AG04450 (cell line): ENCODE data around the gene LTBP1. TPM values are rescaled to one million over a fixed set of nuclear protein-coding genes. Genes with fewer than 3 reads are reported as not detected.

ENCODE experiments used
- CTCF ChIA-PET: fragments of 300-600, 350-600 bp; formaldehyde crosslinking; extraction: SDS; loops from one replicate; lab custom pipeline; 2022; ENCODE audit warnings: antibody characterized with exemption, inconsistent platforms; lab: Charles Lee
- POLR2A ChIA-PET: fragments of 350-600 bp; formaldehyde crosslinking; extraction: SDS; loops from one replicate; lab custom pipeline; 2021; ENCODE audit warnings: antibody characterized with exemption, inconsistent platforms; lab: Yijun Ruan, JAX
- DNase-seq: peaks from one replicate; pipeline ENCODE4 v3.0.0-alpha.2; 2011; ENCODE audit warnings: low read depth, low spot score
- H3K27ac ChIP-seq: one replicate; pipeline ENCODE4 v1.5.1; 2012; ENCODE audit warnings: low read depth, low read length, control low read depth
- H3K27me3 ChIP-seq: one replicate; pipeline ENCODE4 v1.6.0; 2012; ENCODE audit warnings: low read length; ENCODE audit not compliant: control insufficient read depth, insufficient read depth
- H3K4me3 ChIP-seq: 2 replicates; pipeline ENCODE4 v1.5.1; 2011; ENCODE audit warnings: mild to moderate bottlenecking, low read depth, low read length, control low read depth
- H3K9me3 ChIP-seq: 2 replicates; pipeline ENCODE4 v1.5.1; 2012; ENCODE audit warnings: low read length; ENCODE audit not compliant: control insufficient read depth, insufficient read depth
- polyA plus RNA-seq: library from polyadenylated mRNA; depleted of rRNA; stranded (reverse); fragments of >200 nt; gene quantifications from 2 replicates; pipeline ENCODE4 v1.2.3, GENCODE V29; 2011
- TF ChIP-seq, protein P1 (sequence below): IDR thresholded peaks from 2 replicates; pipeline ENCODE4 v1.5.1; 2011; ENCODE audit warnings: low read depth, low read length, control low read depth, inconsistent platforms

Gene LTBP1
- polyA plus RNA-seq, 1 experiment, result 517 TPM

DNA sequence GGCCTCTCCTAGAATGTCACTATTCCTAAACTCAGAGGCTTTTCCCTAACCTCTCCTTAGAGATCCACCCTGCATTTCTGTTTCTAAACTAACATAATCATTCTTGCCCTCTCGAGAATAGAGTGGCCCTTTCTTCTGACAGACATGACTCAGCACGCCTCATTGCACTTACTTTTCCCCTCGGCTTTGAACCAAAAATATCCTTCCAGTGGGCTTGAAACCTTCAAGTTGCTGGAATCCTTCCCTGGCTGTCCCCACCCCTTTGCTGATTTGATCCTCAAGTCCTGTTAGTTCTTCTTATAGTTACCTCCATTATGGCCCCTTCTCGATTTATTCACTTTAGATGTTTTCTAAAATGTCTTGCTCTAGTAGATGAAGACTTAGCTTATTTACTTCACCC is 158.0 kb downstream of the LTBP1 start:
- TF ChIP-seq, protein P1, sequence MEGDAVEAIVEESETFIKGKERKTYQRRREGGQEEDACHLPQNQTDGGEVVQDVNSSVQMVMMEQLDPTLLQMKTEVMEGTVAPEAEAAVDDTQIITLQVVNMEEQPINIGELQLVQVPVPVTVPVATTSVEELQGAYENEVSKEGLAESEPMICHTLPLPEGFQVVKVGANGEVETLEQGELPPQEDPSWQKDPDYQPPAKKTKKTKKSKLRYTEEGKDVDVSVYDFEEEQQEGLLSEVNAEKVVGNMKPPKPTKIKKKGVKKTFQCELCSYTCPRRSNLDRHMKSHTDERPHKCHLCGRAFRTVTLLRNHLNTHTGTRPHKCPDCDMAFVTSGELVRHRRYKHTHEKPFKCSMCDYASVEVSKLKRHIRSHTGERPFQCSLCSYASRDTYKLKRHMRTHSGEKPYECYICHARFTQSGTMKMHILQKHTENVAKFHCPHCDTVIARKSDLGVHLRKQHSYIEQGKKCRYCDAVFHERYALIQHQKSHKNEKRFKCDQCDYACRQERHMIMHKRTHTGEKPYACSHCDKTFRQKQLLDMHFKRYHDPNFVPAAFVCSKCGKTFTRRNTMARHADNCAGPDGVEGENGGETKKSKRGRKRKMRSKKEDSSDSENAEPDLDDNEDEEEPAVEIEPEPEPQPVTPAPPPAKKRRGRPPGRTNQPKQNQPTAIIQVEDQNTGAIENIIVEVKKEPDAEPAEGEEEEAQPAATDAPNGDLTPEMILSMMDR, result no peak
- ChIA-PET POLR2A (no interaction called here), CTCF (no interaction called here)
- DNase-seq, result no peak
- H3K27me3 ChIP-seq, result no peaks in the 10 kb centered on the region
- H3K4me3 ChIP-seq, result no peak overlapping the region
- H3K9me3 ChIP-seq, result no peaks in the 10 kb centered on the region
- peak overlapping the region; percentile 76 for H3K27ac ChIP-seq

DNA sequence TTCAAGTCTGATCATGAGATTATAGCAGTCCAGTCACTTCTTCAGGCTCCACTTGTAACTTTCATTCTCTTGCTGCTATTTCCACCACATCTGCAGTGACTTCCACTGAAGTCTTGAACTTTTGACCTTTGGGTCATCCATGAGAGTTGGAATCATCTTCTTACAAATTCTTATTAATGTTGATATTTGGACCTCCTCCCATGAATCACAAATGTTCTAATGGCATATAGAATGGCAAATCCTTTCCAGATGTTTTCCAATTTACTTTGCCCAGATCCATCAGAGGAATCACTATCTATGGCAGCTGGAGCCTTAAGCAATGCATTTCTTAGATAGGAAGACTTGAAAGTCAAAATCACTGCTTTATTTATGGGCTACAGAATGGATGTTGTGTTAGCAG is 159.4 kb downstream of the LTBP1 start:
- no peak for DNase-seq
- TF ChIP-seq, protein P1, result no peak
- Histone ChIP-seq H3K4me3 (no peak overlapping the region), H3K9me3 (no peaks in the 10 kb centered on the region), H3K27ac (no peak overlapping the region), H3K27me3 (no peaks in the 10 kb centered on the region)
- ChIA-PET CTCF (interaction anchor here (0.6 to 1.2 kb wide), 2 partner anchors 274 to 347 kb away, joined by 3 read pairs; no protein-coding TSS in a partner anchor), POLR2A (no interaction called here)

DNA sequence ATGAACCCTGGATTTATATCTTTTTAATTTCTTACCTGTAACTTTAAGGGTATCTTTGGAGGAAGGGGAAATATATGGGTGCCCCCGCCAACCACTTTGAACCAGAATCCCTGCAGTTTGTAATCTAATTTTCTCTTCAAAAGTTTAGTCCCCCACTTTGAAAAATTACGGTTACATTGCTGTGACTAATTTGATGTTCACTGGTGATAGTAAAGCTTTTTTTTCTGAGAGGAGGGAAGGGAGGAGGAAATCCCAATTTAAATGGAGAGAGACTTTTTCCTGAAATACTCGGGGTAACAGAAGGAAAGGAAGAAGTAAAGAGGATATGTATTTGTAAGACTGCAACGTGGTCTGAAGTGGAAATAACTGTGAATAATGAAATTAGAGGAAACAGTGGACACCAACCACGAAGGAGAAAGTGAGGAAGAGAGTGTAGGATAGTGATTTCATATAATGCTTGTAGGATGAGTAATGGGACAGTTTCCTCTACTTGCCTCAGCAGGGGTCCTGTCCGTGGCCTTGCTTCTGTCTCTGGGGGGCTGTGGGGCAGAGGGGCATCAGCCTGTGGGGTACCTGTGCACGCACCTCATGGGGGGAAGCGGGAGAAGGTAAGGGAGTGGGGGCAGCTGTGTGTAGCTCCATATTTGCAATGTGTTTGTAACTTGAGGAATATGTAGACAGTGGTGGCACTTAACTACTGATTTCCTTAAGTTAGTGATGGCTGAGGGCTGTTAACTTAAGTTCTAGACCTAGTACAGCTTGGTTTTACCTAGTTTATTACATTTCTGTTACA is 161.1 kb downstream of the LTBP1 start:
- TF ChIP-seq, protein P1, result no peak
- POLR2A ChIA-PET, result no interaction called here
- DNase-seq, result no peak
- no peaks in the 10 kb centered on the region for H3K9me3 ChIP-seq
- no peaks in the 10 kb centered on the region for H3K27me3 ChIP-seq
- CTCF ChIA-PET, result interaction anchor here (1.0 kb wide), 2 partner anchors 333 to 475 kb away, joined by 3 to 5 read pairs; no protein-coding TSS in a partner anchor
- H3K27ac ChIP-seq, result peak overlapping the region; percentile 63
- H3K4me3 ChIP-seq, result no peak overlapping the region

DNA sequence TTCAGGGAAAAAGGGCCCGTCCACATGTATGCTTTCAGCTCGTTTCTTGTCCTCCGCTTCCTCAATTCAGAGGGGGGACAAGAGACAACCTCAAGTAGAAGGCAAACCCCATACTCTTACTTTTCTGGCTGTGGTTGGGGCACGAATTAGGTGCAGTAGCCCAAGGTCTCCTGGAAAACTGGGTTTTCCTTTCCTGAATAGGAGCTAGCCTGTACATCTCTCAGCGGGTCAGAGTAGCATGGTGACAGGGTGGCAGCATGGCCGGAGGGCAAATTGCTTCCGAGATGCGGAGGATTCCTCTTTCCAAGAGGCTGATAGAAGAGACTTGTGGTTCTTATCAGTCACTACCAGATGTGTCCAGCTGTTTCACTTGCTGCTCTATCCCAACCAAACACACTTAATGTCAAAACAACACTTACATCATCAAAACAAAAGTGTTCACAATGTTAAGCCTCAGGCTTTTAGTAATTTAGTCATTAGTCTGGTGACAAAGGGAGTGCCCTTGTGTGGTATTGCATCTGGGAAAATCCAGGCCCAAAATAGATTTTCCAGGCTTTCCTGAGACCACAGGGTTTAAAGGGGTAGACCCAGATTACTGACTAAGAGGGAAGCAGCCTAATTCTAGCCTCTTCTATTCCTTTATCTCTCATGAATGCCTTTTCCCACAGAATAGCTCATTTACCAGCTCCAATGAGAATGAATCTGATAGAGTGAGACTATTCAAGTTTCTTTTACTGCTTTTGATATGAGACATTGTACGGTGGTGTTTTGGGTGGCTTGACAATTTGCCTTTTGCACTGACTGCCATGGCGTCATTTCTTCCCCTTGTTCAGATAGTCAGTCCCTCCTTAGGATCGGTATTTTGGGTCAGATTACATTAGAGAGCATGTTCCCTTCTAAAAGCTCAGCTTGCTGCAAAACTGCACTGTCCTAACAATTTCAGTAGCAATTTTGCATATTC is 162.0 kb downstream of the LTBP1 start:
- Histone ChIP-seq H3K27me3 (no peaks in the 10 kb centered on the region), H3K4me3 (no peak overlapping the region), H3K27ac (peak overlapping the region; percentile 63), H3K9me3 (no peaks in the 10 kb centered on the region)
- CTCF ChIA-PET, result interaction anchor here (1.0 kb wide), 2 partner anchors 336 to 474 kb away, joined by 3 read pairs; no protein-coding TSS in a partner anchor
- TF ChIP-seq, protein P1, result no peak
- POLR2A ChIA-PET, result interaction anchor here (0.6 kb wide), 1 partner anchor 14 kb away, joined by 3 read pairs; no protein-coding TSS in a partner anchor
- peak; percentile 79 for DNase-seq
